K562 (cell line): ENCODE results near the gene NEURL1B. TPM values are rescaled to one million over a fixed set of nuclear protein-coding genes. Genes with fewer than 3 reads are reported as not detected.

Source experiments
- BRCA1 ChIP-seq, 2 experiments: fragments of 450-650 bp in 1 of 2; sonication (generic) in 1 of 2; formaldehyde crosslinking in 1 of 2; IDR thresholded peaks; 2 replicates each; pipeline versions ENCODE4 v1.5.0 to v1.6.1; 2017 to 2020; ENCODE audit warnings: mild to moderate bottlenecking in 1 of 2, missing genetic modification reagents in 1 of 2
- EZH2 ChIP-seq: IDR thresholded peaks from 2 replicates; pipeline ENCODE4 v1.6.1; 2012; ENCODE audit warnings: low read depth, mild to moderate bottlenecking, inconsistent platforms, low read length, borderline replicate concordance
- FIP1L1 ChIP-seq: fragments of 200-400 bp; formaldehyde crosslinking; IDR thresholded peaks from 2 replicates; pipeline ENCODE4 v1.6.1; 2018; ENCODE audit warnings: mild to moderate bottlenecking, low read depth, low read length; ENCODE audit not compliant: poor library complexity, severe bottlenecking
- polyA plus RNA-seq, 8 experiments: library from polyadenylated mRNA; depleted of rRNA in 4 of 8; stranded (reverse) in 5 of 8; unstranded in 3 of 8; fragments of >200 nt; fragmentation: Nextera tagmentation in 2 of 8; fragmentation: Illumina TruSeq in 1 of 8; extraction: Ambion mirVana in 2 of 8; extraction: Trizol in 1 of 8; gene quantifications; 2 replicates each; pipeline versions ENCODE4 v1.2.1 to v1.2.3, GENCODE V29; 2011 to 2014; ENCODE audit warnings: inconsistent platforms in 1 of 8, missing spikeins in 1 of 8
- total RNA-seq, 7 experiments: library from RNA; depleted of rRNA in 6 of 7; stranded (reverse); fragments of >200 nt in 6 of 7; fragmentation: Illumina TruSeq in 2 of 7; extraction: Trizol in 2 of 7; gene quantifications; 2 replicates each; pipeline versions ENCODE4 v1.2.1 to v1.2.3, GENCODE V29; 2011 to 2021; ENCODE audit warnings: low replicate concordance in 1 of 7
- TF ChIP-seq, protein P1 (sequence below): fragments of 450-650 bp; IDR thresholded peaks from 2 replicates; pipeline ENCODE4 v1.6.1; 2018; ENCODE audit not compliant: partially characterized antibody
- TF ChIP-seq, protein P2 (sequence below): sonication (generic); formaldehyde crosslinking; IDR thresholded peaks from 2 replicates; pipeline ENCODE4 v1.4.0; 2020; ENCODE audit warnings: mild to moderate bottlenecking, missing genetic modification reagents

Gene NEURL1B
- total and polyA plus RNA-seq, 9 of the 15 experiments (the other 6 are each of a cell fraction or from before 2014, with no cell fraction given), result 0.04 TPM; not detected in 8

DNA sequence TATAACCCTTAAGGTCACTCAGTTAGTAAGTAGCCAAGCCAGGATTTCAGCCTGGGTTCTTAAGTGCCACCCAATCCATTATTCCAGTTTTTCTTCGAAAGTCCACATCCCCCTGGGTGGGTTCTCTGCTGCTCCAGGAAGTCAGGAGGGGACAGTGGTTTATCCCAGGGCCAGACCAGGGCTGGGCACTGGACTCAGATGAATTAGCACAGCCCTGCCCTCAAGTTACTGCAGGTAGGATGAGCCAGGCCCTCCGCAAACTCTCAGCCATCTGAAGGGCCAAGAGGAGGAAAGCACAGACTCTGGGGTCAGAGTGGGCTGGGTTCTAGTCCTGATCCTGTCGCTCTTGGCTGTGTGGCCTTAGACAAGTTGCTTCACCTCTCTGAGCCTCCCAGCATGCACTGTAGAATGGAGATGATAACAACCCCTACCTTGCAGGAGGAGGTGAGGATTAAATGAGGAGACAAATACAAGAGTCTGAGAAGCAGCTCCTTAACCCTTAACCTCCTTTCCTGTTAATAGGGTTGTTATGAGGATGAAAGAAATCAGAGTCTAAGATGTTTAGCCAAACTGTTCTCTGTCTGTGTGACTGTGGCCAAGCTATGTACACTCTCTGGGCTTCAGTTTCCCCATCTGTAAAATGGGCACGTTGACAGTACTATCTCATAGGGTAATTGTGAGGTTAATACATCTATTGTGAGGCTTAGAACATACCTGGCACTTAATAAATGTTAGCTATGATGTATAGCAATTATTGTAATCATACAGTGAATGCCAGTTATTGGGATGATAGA, 6.8 kb upstream of the NEURL1B start (continued):
- TF ChIP-seq, protein P1, sequence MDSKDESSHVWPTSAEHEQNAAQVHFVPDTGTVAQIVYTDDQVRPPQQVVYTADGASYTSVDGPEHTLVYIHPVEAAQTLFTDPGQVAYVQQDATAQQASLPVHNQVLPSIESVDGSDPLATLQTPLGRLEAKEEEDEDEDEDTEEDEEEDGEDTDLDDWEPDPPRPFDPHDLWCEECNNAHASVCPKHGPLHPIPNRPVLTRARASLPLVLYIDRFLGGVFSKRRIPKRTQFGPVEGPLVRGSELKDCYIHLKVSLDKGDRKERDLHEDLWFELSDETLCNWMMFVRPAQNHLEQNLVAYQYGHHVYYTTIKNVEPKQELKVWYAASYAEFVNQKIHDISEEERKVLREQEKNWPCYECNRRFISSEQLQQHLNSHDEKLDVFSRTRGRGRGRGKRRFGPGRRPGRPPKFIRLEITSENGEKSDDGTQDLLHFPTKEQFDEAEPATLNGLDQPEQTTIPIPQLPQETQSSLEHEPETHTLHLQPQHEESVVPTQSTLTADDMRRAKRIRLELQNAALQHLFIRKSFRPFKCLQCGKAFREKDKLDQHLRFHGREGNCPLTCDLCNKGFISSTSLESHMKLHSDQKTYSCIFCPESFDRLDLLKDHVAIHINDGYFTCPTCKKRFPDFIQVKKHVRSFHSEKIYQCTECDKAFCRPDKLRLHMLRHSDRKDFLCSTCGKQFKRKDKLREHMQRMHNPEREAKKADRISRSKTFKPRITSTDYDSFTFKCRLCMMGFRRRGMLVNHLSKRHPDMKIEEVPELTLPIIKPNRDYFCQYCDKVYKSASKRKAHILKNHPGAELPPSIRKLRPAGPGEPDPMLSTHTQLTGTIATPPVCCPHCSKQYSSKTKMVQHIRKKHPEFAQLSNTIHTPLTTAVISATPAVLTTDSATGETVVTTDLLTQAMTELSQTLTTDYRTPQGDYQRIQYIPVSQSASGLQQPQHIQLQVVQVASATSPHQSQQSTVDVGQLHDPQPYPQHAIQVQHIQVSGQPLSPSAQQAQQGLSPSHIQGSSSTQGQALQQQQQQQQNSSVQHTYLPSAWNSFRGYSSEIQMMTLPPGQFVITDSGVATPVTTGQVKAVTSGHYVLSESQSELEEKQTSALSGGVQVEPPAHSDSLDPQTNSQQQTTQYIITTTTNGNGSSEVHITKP, result no peak
- TF ChIP-seq EZH2 (no peak), BRCA1 (IDR thresholded peaks at IDR 0.05) (no peak), BRCA1 (CRISPR knock-in tag; IDR thresholded peaks at IDR 0.05) (no peak), FIP1L1 (no peak)
- TF ChIP-seq, protein P2, sequence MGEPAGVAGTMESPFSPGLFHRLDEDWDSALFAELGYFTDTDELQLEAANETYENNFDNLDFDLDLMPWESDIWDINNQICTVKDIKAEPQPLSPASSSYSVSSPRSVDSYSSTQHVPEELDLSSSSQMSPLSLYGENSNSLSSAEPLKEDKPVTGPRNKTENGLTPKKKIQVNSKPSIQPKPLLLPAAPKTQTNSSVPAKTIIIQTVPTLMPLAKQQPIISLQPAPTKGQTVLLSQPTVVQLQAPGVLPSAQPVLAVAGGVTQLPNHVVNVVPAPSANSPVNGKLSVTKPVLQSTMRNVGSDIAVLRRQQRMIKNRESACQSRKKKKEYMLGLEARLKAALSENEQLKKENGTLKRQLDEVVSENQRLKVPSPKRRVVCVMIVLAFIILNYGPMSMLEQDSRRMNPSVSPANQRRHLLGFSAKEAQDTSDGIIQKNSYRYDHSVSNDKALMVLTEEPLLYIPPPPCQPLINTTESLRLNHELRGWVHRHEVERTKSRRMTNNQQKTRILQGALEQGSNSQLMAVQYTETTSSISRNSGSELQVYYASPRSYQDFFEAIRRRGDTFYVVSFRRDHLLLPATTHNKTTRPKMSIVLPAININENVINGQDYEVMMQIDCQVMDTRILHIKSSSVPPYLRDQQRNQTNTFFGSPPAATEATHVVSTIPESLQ, result no peak
